GM12873 (cell line): Measurements from ENCODE around the gene ARHGAP24.

ENCODE experiments used
- CTCF ChIP-seq: IDR thresholded peaks from 2 replicates; pipeline ENCODE4 v1.5.1; 2012; ENCODE audit warnings: low read depth, mild to moderate bottlenecking, moderate library complexity, low read length, control low read depth; ENCODE audit not compliant: insufficient read depth; ENCODE audit errors: missing control alignments

The ARHGAP24 gene

DNA sequence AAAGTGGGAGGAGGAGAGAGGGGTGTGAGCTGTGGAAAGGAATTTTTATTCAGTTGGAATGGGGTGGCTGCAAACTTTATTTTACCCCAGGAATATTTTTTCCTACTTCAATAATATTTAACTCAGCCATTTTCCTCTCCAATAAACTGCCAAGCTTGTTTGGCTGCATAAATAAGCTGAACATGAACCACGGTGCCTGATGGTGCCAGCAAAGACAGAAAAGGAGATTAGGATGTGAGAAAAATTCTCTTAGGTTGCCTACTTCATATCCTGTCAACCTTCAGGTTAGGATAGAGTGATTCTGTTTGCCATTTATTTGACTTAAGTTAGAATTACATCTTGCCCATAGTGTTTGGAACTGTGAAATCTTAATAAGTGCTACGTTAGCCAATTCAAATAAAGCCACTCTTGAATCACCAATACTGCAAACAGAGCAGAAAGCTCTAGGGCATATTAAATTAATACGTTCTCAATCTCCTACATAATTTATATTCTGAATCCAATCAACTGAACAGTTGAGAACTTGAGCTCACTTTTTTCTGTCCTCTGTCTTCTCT lies 195.1 kb downstream of the ARHGAP24 start:
- no peak for TF ChIP-seq CTCF

GRCh38 chr4:85671120-85671519 lies 196.2 kb downstream of the ARHGAP24 start:
- no peak for TF ChIP-seq CTCF

DNA sequence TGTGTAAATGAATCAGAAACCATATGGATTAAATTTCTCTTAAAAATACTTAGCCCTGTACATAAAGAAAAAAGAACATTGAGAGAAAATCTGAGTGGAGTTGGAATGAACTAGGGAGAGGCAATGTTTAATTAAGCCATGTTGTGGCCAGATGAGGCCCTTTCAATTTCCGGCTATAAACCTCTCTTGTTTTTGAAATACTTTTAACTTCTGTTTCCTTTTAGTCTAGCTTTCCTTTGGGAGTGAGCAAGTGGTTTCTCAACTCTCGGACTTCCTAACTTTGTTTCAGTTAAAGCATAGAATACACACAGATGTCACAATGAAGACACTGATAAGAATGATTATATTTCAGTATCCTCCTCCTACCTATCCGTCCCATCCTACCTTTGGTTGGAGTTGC lies 197.2 kb downstream of the ARHGAP24 start:
- TF ChIP-seq CTCF: no peak

- TF ChIP-seq CTCF: no peak
Measured at GRCh38 chr4:85672959-85673358, 198.0 kb downstream of the ARHGAP24 start.

- no peak for TF ChIP-seq CTCF
Measured at GRCh38 chr4:85673540-85673939, 198.6 kb downstream of the ARHGAP24 start.

GRCh38 chr4:85675076-85676049 lies 200.4 kb downstream of the ARHGAP24 start:
- TF ChIP-seq CTCF: no peak

GRCh38 chr4:85676050-85676425 lies 201.1 kb downstream of the ARHGAP24 start:
- TF ChIP-seq CTCF: no peak
